ENCODE results near the gene SRP14. TPM values are rescaled to one million over a fixed set of nuclear protein-coding genes. Genes with fewer than 3 reads are reported as not detected.

Gene SRP14, protein sequence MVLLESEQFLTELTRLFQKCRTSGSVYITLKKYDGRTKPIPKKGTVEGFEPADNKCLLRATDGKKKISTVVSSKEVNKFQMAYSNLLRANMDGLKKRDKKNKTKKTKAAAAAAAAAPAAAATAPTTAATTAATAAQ
- total RNA-seq (2022; extraction: Qiagen RNA extraction; ENCODE audit: low read depth), result 252 to 284 TPM (median 254 TPM) in 5 replicates

GRCh38 chr15:40038638-40039543, at the start of gene SRP14:
SRP14 (minus strand) TSS chr15:40039181; CDS start chr15:40039116, 65 bp downstream.

Other genes starting within 250 kb of the SRP14 start
- gene GPR176, start 118.9 kb downstream of the SRP14 start, total RNA-seq (2022; extraction: Qiagen RNA extraction; ENCODE audit: low read depth), result 9.4 to 14.1 TPM (median 11.8 TPM) in 5 replicates
- gene EIF2AK4, start 105.1 kb downstream of the SRP14 start, total RNA-seq (2022; extraction: Qiagen RNA extraction; ENCODE audit: low read depth), result 15.7 to 24.6 TPM (median 17.6 TPM) in 5 replicates
- gene BMF, start 69.7 kb upstream of the SRP14 start, total RNA-seq (2022; extraction: Qiagen RNA extraction; ENCODE audit: low read depth), result 0.87 to 1.6 TPM (median 1.1 TPM) in 5 replicates
- gene BUB1B, start 121.9 kb upstream of the SRP14 start, total RNA-seq (2022; extraction: Qiagen RNA extraction; ENCODE audit: low read depth), result 26.5 to 37.3 TPM (median 28.9 TPM) in 5 replicates
- gene PAK6, start 199.9 kb upstream of the SRP14 start, total RNA-seq (2022; extraction: Qiagen RNA extraction; ENCODE audit: low read depth), result 0.09 to 0.38 TPM (median 0.29 TPM) in 5 replicates
- gene ANKRD63, start 243.9 kb upstream of the SRP14 start, total RNA-seq (2022; extraction: Qiagen RNA extraction; ENCODE audit: low read depth), result 0.21 to 0.67 TPM (median 0.35 TPM) in 4 of 5 replicates, not detected in the other

All from A549 treated with ZK216348 at 1 μM for 4 hours (cell line).